Fibroblast of villous mesenchyme (primary cell): ENCODE measurements around the gene CAPRIN2. TPM values are rescaled to one million over a fixed set of nuclear protein-coding genes. Genes with fewer than 3 reads are reported as not detected.

Experiments
- DNase-seq: peaks from one replicate; pipeline ENCODE4 v3.0.0-alpha.2; 2010; ENCODE audit warnings: low read depth
- H3K4me3 ChIP-seq: 2 replicates; pipeline ENCODE4 v1.5.1; 2011; ENCODE audit warnings: low read depth, mild to moderate bottlenecking, low read length
- CTCF ChIP-seq: IDR thresholded peaks from 2 replicates; pipeline ENCODE4 v1.5.1; 2012; ENCODE audit warnings: low read depth, mild to moderate bottlenecking, low read length; ENCODE audit not compliant: insufficient read depth
- total RNA-seq: library from RNA; depleted of rRNA; stranded (reverse); fragments of >200 nt; gene quantifications from 2 replicates; pipeline ENCODE4 v1.2.3, GENCODE V29; 2012

CAPRIN2 gene
- total RNA-seq, 1 donor, result 19.4 TPM

- no peak for TF ChIP-seq CTCF
- no peak overlapping the region for H3K4me3 ChIP-seq
- DNase-seq, result no peak
Measured at GRCh38 chr12:30732954-30733637, 21.7 kb downstream of the CAPRIN2 start.

- H3K4me3 ChIP-seq, result no peak overlapping the region
- TF ChIP-seq CTCF, result no peak
- DNase-seq, result no peak
Measured at GRCh38 chr12:30730011-30730410, 24.7 kb downstream of the CAPRIN2 start.

GRCh38 chr12:30729547-30729946, 25.2 kb downstream of the CAPRIN2 start:
- no peak for DNase-seq

DNA sequence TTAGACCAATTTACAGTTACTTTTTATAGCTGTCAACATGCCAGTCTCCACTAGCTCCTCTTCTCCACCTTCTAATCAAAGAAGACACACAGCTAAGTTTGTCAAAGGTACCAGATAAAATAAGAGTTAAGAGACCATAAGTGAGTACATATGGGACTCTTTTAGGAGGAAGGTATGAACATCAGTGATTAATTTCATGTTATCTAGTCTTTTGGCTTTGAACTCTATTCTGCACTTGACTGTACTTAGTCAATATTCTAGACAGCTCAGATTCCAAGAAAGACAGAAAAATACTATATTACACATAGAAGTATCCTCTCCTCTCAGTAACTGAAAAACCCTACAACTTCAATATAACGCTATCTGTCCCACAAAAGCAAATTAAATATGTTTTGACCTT, 28.1 kb downstream of the CAPRIN2 start:
- H3K4me3 ChIP-seq, result no peak overlapping the region
- DNase-seq, result no peak
- no peak for TF ChIP-seq CTCF

More at GRCh38 chr12:30729547-30729946, 25.2 kb downstream of the CAPRIN2 start:
- TF ChIP-seq CTCF, result no peak
- no peak overlapping the region for H3K4me3 ChIP-seq

DNA sequence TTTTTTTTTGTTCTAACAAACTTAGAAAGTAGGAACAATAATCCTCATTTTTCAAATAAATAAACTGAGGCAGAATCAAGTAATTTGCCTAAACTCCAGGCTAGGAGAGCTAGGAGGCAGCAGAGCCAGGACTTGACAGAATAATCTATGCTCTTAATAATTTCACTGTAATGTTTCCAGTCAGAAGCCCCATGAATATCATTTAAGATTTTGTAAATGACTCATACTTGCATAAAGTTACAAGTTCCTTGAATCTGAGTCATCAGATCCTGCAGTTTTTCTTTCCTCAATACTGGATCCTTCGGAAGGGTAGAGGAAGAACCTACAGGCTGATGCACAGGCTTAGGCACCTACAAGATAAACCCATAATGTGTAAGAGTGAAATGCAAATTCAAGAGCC, 29.0 kb downstream of the CAPRIN2 start:
- DNase-seq, result peak; percentile 81
- H3K4me3 ChIP-seq, result no peak overlapping the region
- TF ChIP-seq CTCF, result no peak

DNA sequence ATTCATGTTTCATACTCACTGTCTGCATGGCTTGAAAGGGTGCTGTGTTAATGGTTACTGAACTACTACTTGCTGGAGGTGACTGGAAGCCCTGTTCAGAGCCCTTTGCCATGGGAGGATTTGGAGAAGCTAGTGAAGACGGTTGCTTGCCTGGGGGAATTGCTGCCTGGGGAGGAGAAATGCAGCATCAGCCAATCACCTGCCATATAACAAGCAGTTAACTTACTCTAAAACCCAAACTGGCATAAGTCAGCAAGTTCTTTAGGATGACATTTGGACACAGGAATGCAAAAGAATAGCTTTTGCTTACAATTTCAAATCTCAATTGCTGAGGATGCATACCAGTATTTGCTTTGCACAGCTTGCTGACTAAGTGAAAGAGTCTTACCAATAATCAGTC, 35.7 kb downstream of the CAPRIN2 start:
- no peak for TF ChIP-seq CTCF
- DNase-seq, result peak; percentile 70
- H3K4me3 ChIP-seq, result no peak overlapping the region
